Mammary microvascular endothelial cell (primary cell): ENCODE data around the gene BCL2L12. TPM values are rescaled to one million over a fixed set of nuclear protein-coding genes. Genes with fewer than 3 reads are reported as not detected.

Source experiments
- total RNA-seq: library from RNA; depleted of rRNA; stranded (reverse); fragments of >200 nt; gene quantifications from 2 replicates; pipeline ENCODE4 v1.2.3, GENCODE V29; 2015

BCL2L12 gene, protein sequence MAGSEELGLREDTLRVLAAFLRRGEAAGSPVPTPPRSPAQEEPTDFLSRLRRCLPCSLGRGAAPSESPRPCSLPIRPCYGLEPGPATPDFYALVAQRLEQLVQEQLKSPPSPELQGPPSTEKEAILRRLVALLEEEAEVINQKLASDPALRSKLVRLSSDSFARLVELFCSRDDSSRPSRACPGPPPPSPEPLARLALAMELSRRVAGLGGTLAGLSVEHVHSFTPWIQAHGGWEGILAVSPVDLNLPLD
- total RNA-seq, result 33.2 TPM in 2 replicates

DNA sequence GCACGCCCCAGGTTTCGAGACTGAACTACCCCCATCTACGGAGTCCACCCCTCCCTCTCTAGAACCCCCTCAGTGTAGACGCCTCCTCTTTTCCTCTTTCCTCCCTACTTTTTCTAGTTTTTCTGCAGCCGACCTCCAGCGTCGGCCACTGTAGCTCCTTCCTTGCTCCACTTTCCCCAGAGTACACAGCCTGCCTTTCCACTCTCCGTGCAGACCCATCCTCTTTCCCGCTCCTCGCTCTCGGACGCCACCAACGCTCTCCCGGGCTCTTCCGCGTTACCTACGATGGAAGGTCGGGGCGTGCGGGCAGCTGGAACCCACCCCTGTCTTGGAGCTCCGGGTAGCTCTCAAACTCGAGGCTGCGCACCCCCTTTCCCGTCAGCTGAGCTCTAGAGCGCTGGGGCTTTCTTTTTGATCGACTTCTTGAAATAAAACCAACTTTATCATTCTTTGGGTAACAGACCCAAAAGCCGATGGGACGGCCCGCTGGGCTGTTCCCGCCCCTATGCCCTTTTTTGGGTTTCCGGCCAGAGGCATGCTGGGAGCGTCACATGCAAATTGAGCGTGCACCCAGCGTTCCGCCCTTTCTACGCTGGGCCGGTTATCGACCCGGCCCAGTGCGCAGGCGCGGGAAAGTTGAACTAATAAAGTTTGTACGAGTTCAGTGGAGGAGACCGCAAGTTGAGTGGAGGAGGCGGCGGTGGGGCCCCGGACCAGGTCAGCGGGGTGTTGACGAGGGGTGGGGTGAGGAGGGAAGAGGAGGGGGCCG, at the start of gene BCL2L12, which contains the start of gene IRF3:
TSS of gene BCL2L12 (plus strand) at position 583 of the 769 bp plus-strand sequence. CDS start 760 bp downstream, outside the sequence.
TSS of gene IRF3 (minus strand) at position 507 of the 769 bp plus-strand sequence. CDS start 1,019 bp downstream, outside the sequence.

GRCh38 chr19:49640113-49640898, 25.4 kb upstream of the BCL2L12 start, which contains the start of gene RRAS:
Gene RRAS (minus strand): TSS chr19:49640143. CDS start chr19:49640098, 45 bp downstream.

GRCh38 chr19:49641688-49642491, 23.8 kb upstream of the BCL2L12 start, which contains the start of gene SCAF1:
Gene SCAF1 (plus strand): TSS chr19:49642209. CDS start chr19:49645027, 2,818 bp downstream.

DNA sequence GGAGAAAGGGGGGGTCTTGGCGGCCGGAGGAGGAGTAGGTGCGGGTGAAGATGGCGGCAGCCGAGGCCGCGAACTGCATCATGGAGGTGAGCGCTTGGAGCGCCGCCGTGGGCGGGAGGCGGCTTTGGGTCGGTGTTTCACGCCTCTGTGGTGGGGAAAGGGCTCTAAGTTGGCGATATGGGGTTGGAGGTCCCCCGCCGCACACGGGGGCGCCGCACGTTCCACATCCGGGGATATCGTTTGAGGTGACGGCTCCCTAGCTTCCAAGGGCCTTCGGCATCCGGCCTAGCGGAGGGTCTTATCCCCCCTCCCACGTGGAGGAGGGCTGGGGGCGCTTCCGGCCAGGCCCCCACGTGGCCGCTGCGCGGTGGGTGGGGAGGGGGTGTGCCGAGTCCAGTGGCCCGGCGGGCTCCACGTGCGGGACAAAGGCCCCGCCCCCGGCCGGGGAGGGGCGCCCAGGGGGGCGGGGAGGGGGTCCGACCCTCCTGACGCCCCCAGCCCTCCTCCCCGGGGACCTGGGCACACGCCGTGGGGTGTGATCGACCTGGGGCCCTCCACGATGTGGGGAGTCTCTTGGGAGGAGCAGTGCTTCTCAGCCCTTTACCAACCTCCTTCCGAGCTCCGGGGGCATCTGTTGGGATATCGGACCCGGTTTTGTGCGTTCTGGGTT, 11.6 kb downstream of the BCL2L12 start, which contains the start of gene PRMT1:
TSS of gene PRMT1 (plus strand) at position 41 of the 670 bp plus-strand sequence. CDS start at position 51, 10 bp downstream.

DNA sequence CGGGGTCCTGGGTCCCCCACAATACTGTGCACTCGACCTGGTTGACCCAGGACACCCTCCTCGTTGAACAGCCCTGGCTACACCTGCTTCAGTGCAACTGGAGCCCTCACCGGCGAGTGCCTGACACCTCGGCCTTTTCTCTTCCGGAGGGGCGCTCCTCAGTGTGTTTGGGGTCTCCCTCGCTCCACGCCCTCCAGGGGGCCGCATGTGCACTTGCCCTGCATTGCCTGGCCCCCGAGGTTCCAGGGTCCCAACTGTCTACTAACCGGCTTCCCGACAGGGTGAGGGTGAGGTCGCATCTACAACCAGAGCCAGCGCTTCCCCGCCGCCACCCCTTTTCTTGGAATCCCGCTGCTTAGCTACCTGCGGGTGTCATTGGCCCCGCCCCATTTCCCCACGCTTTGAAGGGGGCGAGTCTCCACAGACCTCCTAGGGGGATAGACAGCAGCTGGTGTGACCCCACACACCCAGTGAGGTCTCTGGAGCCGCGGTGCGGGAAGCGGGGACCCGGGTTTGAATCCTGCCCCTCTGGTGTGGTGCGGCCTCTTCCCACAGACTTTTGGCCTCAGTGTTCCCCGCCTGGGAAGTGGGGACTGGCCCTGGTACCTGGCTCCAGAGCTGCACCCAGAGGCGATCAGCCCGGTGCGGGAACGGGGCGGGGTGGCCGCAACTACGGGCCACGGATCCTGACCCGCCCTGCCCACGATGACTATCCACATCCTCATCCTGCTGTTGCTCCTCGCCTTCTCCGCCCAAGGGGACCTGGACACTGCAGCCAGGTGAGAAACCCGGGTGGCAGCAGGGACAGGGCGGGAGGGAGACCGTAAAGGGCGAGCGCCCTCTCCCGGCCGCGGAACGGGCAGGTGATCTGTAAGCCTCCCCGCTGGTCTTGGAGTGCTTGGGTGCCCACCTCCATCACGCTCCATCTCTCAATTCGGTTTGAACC, 23.7 kb downstream of the BCL2L12 start, which contains the start of gene ADM5:
TSS of gene ADM5 (plus strand) at position 462 of the 946 bp plus-strand sequence. CDS start at position 706, 244 bp downstream.

DNA sequence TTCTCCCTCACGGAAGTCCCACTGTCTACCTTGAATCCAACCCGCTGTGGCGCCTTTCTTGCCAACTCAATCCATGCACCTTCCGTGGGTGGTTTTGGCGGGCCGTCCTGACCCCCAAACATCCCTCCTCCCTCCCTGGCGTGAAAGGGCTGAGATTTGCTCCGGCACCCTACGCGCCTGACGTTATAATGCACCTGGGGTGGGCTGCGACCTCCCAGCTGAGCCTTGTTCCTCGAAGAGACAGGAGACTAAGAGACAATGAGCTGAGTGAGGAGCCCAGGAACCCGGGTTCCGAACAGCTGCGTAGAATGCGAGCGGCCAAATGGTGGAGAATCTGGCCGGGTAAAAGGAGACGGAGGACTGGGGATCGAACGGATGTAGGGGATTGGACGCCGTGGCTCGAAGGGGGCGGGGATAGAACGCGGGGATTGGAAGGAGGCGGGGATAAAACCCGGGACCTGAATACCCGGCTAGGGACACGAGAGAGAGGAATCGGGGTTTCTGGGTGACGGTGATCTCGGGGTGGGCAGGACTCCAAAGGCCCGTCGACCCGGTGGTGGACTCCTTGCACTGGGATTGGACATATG, 25.0 kb downstream of the BCL2L12 start, which contains the start of gene CPT1C:
TSS of gene CPT1C (plus strand) at position 461 of the 587 bp plus-strand sequence. CDS start 1,137 bp downstream, outside the sequence.

Other genes with a start within 250 kb of the BCL2L12 start
- gene PTH2, start 242.5 kb upstream of the BCL2L12 start, total RNA-seq, result not detected in 2 replicates
- not detected in 2 replicates for gene GFY, start 240.5 kb upstream of the BCL2L12 start, total RNA-seq
- under 0.01 and 0.05 TPM in 2 replicates for gene SLC17A7, start 224.4 kb upstream of the BCL2L12 start, total RNA-seq
- 82.1 and 96.8 TPM in 2 replicates for gene PIH1D1, start 214.1 kb upstream of the BCL2L12 start, total RNA-seq
- gene ALDH16A1, start 212.7 kb upstream of the BCL2L12 start, total RNA-seq, result 51.6 and 62.2 TPM in 2 replicates
- gene FLT3LG, start 191.7 kb upstream of the BCL2L12 start, total RNA-seq, result 6.1 and 7.9 TPM in 2 replicates
- gene RPL13A, start 178.3 kb upstream of the BCL2L12 start, total RNA-seq, result 1,790 and 1,858 TPM in 2 replicates
- gene RPS11, start 169.5 kb upstream of the BCL2L12 start, total RNA-seq, result 3,468 and 3,616 TPM in 2 replicates
- 60.6 and 63.8 TPM in 2 replicates for gene FCGRT, start 153.3 kb upstream of the BCL2L12 start, total RNA-seq
- gene RCN3, start 137.9 kb upstream of the BCL2L12 start, total RNA-seq, result 26.5 and 34.0 TPM in 2 replicates
- 104 and 111 TPM in 2 replicates for gene NOSIP, start 85.4 kb upstream of the BCL2L12 start, total RNA-seq
- 1.1 and 3.3 TPM in 2 replicates for gene PRRG2, start 84.6 kb upstream of the BCL2L12 start, total RNA-seq
- gene PRR12, start 74.8 kb upstream of the BCL2L12 start, total RNA-seq, result 6.5 and 8.2 TPM in 2 replicates
- gene RRAS, start 25.8 kb upstream of the BCL2L12 start, total RNA-seq, result 79.1 and 97.7 TPM in 2 replicates
- 33.2 and 36.7 TPM in 2 replicates for gene SCAF1, start 23.7 kb upstream of the BCL2L12 start, total RNA-seq
- 46.5 and 55.2 TPM in 2 replicates for gene IRF3, start 76 bp upstream of the BCL2L12 start, total RNA-seq
- 329 and 369 TPM in 2 replicates for gene PRMT1, start 11.3 kb downstream of the BCL2L12 start, total RNA-seq
- gene ADM5, start 23.7 kb downstream of the BCL2L12 start, total RNA-seq, result 0.33 and 0.49 TPM in 2 replicates
- 11.9 and 12.3 TPM in 2 replicates for gene CPT1C, start 25.2 kb downstream of the BCL2L12 start, total RNA-seq
- 1.5 TPM in 1 of 2 replicates, not detected in the other for gene TSKS, start 97.4 kb downstream of the BCL2L12 start, total RNA-seq
- gene AP2A1, start 101.1 kb downstream of the BCL2L12 start, total RNA-seq, result 108 and 110 TPM in 2 replicates
- 13.8 and 17.1 TPM in 2 replicates for gene FUZ, start 147.4 kb downstream of the BCL2L12 start, total RNA-seq
- gene MED25, start 152.4 kb downstream of the BCL2L12 start, total RNA-seq, result 25.2 and 25.6 TPM in 2 replicates
- gene PTOV1, start 185.2 kb downstream of the BCL2L12 start, total RNA-seq, result 57.6 and 64.4 TPM in 2 replicates
- 59.5 and 63.0 TPM in 2 replicates for gene PNKP, start 201.6 kb downstream of the BCL2L12 start, total RNA-seq
- gene AKT1S1, start 211.4 kb downstream of the BCL2L12 start, total RNA-seq, result 26.5 and 30.4 TPM in 2 replicates
- gene TBC1D17, start 211.8 kb downstream of the BCL2L12 start, total RNA-seq, result 18.0 and 20.2 TPM in 2 replicates
- gene IL4I1, start 231.0 kb downstream of the BCL2L12 start, total RNA-seq, result 24.2 and 29.4 TPM in 2 replicates